Gastrocnemius medialis (tissue), 4 donors: ENCODE results near the gene MYO16. TPM values are rescaled to one million over a fixed set of nuclear protein-coding genes. Genes with fewer than 3 reads are reported as not detected.

Experiments
- ATAC-seq, 2 donors: fragments of 150-250 bp; one replicate each; pipeline ENCODE4 v1.9.1; 2016
- DNase-seq, 2 donors: peaks; one replicate each; pipeline ENCODE4 v3.0.0-alpha.2; 2019
- H3K27ac ChIP-seq, 4 donors: fragments of 200-600 bp; sonication (generic); 1 replicate in 1 of 4; 2 replicates in 3 of 4; pipeline ENCODE4 v1.5.1; 2016 to 2018; ENCODE audit warnings: mild to moderate bottlenecking in 2 of 4, moderate library complexity in 1 of 4
- H3K27me3 ChIP-seq, 3 donors: fragments of 200-600 bp; sonication (generic) in 2 of 3; 1 replicate in 1 of 3; 2 replicates in 2 of 3; pipeline versions ENCODE4 v1.5.1 to v1.6.0; 2016 to 2019; ENCODE audit warnings: mild to moderate bottlenecking in 1 of 3, moderate library complexity in 1 of 3
- H3K36me3 ChIP-seq, 2 donors: fragments of 200-600 bp; sonication (generic) in 1 of 2; one replicate each; pipeline ENCODE4 v1.5.1; 2017 to 2018
- H3K4me1 ChIP-seq, 2 donors: fragments of 200-600 bp; sonication (generic) in 1 of 2; one replicate each; pipeline ENCODE4 v1.5.1; 2016 to 2017; ENCODE audit warnings: mild to moderate bottlenecking in 2 of 2
- H3K4me3 ChIP-seq, 4 donors: fragments of 200-600 bp; sonication (generic) in 3 of 4; 1 replicate in 1 of 4; 2 replicates in 3 of 4; pipeline ENCODE4 v1.5.1; 2016 to 2019; ENCODE audit warnings: mild to moderate bottlenecking in 2 of 4
- H3K9me3 ChIP-seq, 3 donors: fragments of 200-600 bp; sonication (generic) in 2 of 3; 1 replicate in 1 of 3; 2 replicates in 2 of 3; pipeline ENCODE4 v1.5.1; 2016 to 2019
- CTCF ChIP-seq, 5 experiments: fragments of 450-650 bp in 3 of 5; fragments of 200-600 bp in 2 of 5; sonication (generic) in 2 of 5; IDR thresholded peaks in 4 of 5; conservative IDR thresholded peaks in 1 of 5; 1 replicate in 4 of 5; 2 replicates in 1 of 5; pipeline ENCODE4 v1.5.1; 2016 to 2019; ENCODE audit warnings: antibody characterized with exemption in 5 of 5, mild to moderate bottlenecking in 3 of 5, moderate library complexity in 3 of 5
- POLR2A ChIP-seq, 2 donors: fragments of 450-650 bp; IDR thresholded peaks; one replicate each; pipeline ENCODE4 v1.6.1; 2017; ENCODE audit warnings: antibody characterized with exemption in 2 of 2, mild to moderate bottlenecking in 2 of 2, moderate library complexity in 2 of 2
- in situ Hi-C, 4 donors: fragments of 200-750 bp; cut with MboI; loops; one replicate each; pipeline versions ENCODE4 v1.15.0 to v1.8.0; 2017; ENCODE audit warnings: low sequenced_read_pairs in 4 of 4
- intact Hi-C: fragments of 100-400 bp; cut with DNase I; formaldehyde crosslinking; loops from one replicate; pipeline ENCODE4 v1.15.1; 2023; ENCODE audit warnings: low total_unique reads
- total RNA-seq, 4 donors: library from RNA; depleted of rRNA; stranded (reverse); fragments of >200 nt; gene quantifications; one replicate each; pipeline versions ENCODE4 v1.1.0 to v1.2.3, GENCODE V29; 2016

Gene MYO16
- total RNA-seq, 4 donors from 2014 or later = 0.02 TPM; not detected in 3

DNA sequence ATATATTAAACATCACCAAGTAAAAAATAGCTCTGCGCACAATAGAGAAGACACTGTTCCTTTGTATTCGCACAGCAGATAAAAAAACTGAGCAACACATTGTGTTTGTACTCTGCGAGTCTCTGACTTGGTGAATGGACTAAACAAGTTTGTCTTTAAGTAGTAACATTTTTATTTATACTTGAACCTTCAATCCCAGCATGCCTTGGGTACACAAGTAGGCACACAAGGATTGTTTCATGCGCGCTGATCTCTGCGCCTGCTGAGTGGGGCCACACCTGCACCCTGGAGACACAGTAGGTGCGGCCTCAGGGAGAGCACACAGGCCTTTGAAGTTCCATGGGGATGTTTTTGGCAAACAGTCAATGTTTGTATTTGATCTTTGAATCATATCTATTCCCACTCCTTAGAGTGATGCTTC is 318.9 kb downstream of the MYO16 start:
- intact Hi-C loops = no loop called here
- DNase-seq (no peak), ATAC-seq (no peak)
- no peaks in the 10 kb centered on the region for H3K9me3 ChIP-seq
- H3K4me1 ChIP-seq = no peaks in the 10 kb centered on the region
- no peak overlapping the region for H3K27ac ChIP-seq
- no peak overlapping the region for H3K4me3 ChIP-seq
- in situ Hi-C loops = no loop called here
- H3K27me3 ChIP-seq = no peaks in the 10 kb centered on the region
- no peak for TF ChIP-seq CTCF (IDR thresholded peaks at IDR 0.05 in 4 of 5, conservative IDR thresholded peaks at IDR 0.05 in 1 of 5)
- TF ChIP-seq POLR2A (IDR thresholded peaks at IDR 0.05) = no peak
- H3K36me3 ChIP-seq = no peaks in the 10 kb centered on the region

- H3K4me1 ChIP-seq = no peaks in the 10 kb centered on the region
- intact Hi-C loops = no loop called here
- H3K27ac ChIP-seq = no peak overlapping the region
- H3K36me3 ChIP-seq = no peaks in the 10 kb centered on the region
- ATAC-seq (no peak), DNase-seq (no peak)
- TF ChIP-seq POLR2A (IDR thresholded peaks at IDR 0.05) = no peak
- no peak for TF ChIP-seq CTCF (IDR thresholded peaks at IDR 0.05 in 4 of 5, conservative IDR thresholded peaks at IDR 0.05 in 1 of 5)
- H3K9me3 ChIP-seq = no peaks in the 10 kb centered on the region
- H3K4me3 ChIP-seq = no peak overlapping the region
- H3K27me3 ChIP-seq = no peaks in the 10 kb centered on the region
- in situ Hi-C loops = loop anchor here in 3 of 4 donors (25.0 kb wide), 3 partner anchors 837 to 1862 kb away; partner anchors contain the start of gene IRS2 (in 3 of the 3)
Measured at GRCh38 chr13:108950333-108951010, 321.1 kb downstream of the MYO16 start.

DNA sequence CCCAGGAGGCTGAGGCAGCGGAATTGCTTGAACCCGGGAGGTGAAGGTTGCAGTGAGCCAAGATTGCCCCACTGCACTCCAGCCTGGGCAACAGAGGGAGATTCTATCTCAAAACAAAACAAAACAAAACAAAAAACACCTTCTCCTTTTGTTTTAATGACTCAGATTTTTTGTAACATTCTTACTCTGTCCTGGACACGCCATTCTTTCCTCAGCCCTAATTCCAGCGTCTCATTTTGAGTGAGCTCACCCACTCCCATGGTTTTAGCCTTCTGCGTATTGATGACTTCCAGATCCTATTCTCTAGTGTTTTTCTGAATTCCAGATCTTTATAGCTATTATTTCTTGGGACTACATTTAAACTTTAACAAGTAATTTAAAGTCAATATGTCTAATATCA is 326.3 kb downstream of the MYO16 start:
- Histone ChIP-seq H3K9me3 (no peaks in the 10 kb centered on the region), H3K27me3 (no peaks in the 10 kb centered on the region), H3K4me3 (no peak overlapping the region), H3K36me3 (no peaks in the 10 kb centered on the region), H3K27ac (no peak overlapping the region), H3K4me1 (no peaks in the 10 kb centered on the region)
- ATAC-seq (no peak), DNase-seq (no peak)
- TF ChIP-seq CTCF (IDR thresholded peaks at IDR 0.05 in 4 of 5, conservative IDR thresholded peaks at IDR 0.05 in 1 of 5) (no peak), POLR2A (IDR thresholded peaks at IDR 0.05) (no peak)
- intact Hi-C loops (no loop called here), in situ Hi-C loops (loop anchor here in 3 of 4 donors (25.0 kb wide), 3 partner anchors 832 to 1857 kb away; partner anchors contain the start of gene IRS2 (in 3 of the 3))

DNA sequence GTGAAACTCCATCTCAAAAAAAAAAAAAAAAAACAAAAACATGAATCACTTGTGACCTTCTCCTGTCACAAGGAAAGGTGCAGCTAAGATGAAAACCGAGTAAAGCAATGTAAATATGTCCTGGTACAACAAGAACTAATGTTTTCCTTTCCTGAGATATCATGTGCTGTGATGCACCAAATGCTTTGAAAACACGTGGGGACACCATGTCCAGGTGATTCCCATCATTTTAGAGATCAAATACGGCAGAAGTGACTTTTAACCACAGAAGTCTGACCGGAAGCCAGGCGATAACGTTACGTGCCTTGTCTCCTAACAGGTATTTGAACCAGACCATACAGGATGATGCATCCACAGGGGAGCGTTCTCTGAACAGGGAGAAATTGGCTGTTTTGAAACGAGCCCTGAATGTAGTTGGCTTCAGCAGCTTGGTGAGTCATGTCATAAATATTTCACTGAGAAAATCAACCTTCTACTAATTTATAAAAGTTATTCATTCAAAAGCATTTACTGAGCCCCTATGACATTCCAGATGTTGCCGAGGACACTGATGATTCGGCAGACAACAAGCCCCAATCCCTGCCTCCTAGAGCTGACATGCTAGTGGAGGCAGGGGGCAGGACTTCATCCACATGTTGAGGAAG is 328.1 kb downstream of the MYO16 start:
- TF ChIP-seq POLR2A (IDR thresholded peaks at IDR 0.05) (no peak), CTCF (IDR thresholded peaks at IDR 0.05 in 4 of 5, conservative IDR thresholded peaks at IDR 0.05 in 1 of 5) (no peak)
- in situ Hi-C loops (loop anchor here in 3 of 4 donors (25.0 kb wide), 3 partner anchors 830 to 1855 kb away; partner anchors contain the start of gene IRS2 (in 3 of the 3)), intact Hi-C loops (no loop called here)
- Histone ChIP-seq H3K9me3 (no peaks in the 10 kb centered on the region), H3K36me3 (no peaks in the 10 kb centered on the region), H3K27me3 (no peaks in the 10 kb centered on the region), H3K4me3 (no peak overlapping the region), H3K27ac (no peak overlapping the region), H3K4me1 (no peaks in the 10 kb centered on the region)
- ATAC-seq (no peak), DNase-seq (no peak)
